Sigmoid colon (tissue), 4 donors: ENCODE results near the gene KRTAP4-16.

Experiments
- EP300 ChIP-seq, 4 donors: sonication (generic); formaldehyde crosslinking; IDR thresholded peaks; one replicate each; pipeline ENCODE4 v1.6.1; 2017; ENCODE audit warnings: antibody characterized with exemption in 4 of 4
- POLR2A ChIP-seq, 2 donors: fragments of 450-650 bp; IDR thresholded peaks; one replicate each; pipeline ENCODE4 v1.6.1; 2016; ENCODE audit warnings: antibody characterized with exemption in 2 of 2, mild to moderate bottlenecking in 2 of 2, moderate library complexity in 2 of 2
- POLR2AphosphoS5 ChIP-seq, 4 donors: sonication (generic); formaldehyde crosslinking; IDR thresholded peaks; one replicate each; pipeline ENCODE4 v1.6.1; 2017; ENCODE audit warnings: antibody characterized with exemption in 4 of 4

GRCh38 chr17:41098042-41098441 lies 4.0 kb downstream of the KRTAP4-16 start, which contains the start of gene KRTAP4-8:
- TF ChIP-seq POLR2A (IDR thresholded peaks at IDR 0.05) (no peak), EP300 (IDR thresholded peaks at IDR 0.05) (no peak), POLR2AphosphoS5 (IDR thresholded peaks at IDR 0.05) (no peak)
